ENCODE data around the gene ANKRD13D. TPM values are rescaled to one million over a fixed set of nuclear protein-coding genes. Genes with fewer than 3 reads are reported as not detected.

The ANKRD13D gene
- total and polyA plus RNA-seq, 2 donors from 2014 or later, result 21.9 to 68.3 TPM

GRCh38 chr11:67349036-67349435, 59.9 kb downstream of the ANKRD13D start:
- DNase-seq, result no peak
- H3K27ac ChIP-seq (ENCODE audit: low read depth in 2 of 2, low read length in 2 of 2), result no peak overlapping the region
- FAIRE-seq, result no peak
- no peak overlapping the region for H3K4me3 ChIP-seq (ENCODE audit: low read length in 3 of 3)
- no peaks in the 10 kb centered on the region for H3K36me3 ChIP-seq (ENCODE audit: control insufficient read depth in 2 of 3, insufficient read depth in 3 of 3, low read length in 3 of 3)
- intact Hi-C loops (cut with DNase I), result loop anchor here (5.0 kb wide), 1 partner anchor 33 kb away; no protein-coding TSS in a partner anchor
- no peaks in the 10 kb centered on the region for H3K27me3 ChIP-seq (ENCODE audit: control insufficient read depth, insufficient read depth, low read length)
- H3K9ac ChIP-seq (ENCODE audit: low read length in 3 of 3), result no peak overlapping the region
- H3K4me1 ChIP-seq (ENCODE audit: control insufficient read depth in 2 of 3, insufficient read depth in 2 of 3, low read depth in 1 of 3, low read length in 3 of 3), result peaks cover 0 to 17% (median 7%) of the 10 kb centered on the region in 3 donors
- no peak for TF ChIP-seq CTCF (IDR thresholded peaks at IDR 0.05; ENCODE audit: borderline replicate concordance, extremely low read depth, insufficient read depth)
- H3K9me3 ChIP-seq (ENCODE audit: control insufficient read depth in 2 of 3, insufficient read depth in 1 of 3, low read length in 3 of 3), result no peaks in the 10 kb centered on the region

- peak in 1 of 5 donors; percentile 32 for DNase-seq
- no peak for FAIRE-seq
- H3K9ac ChIP-seq (ENCODE audit: low read length in 3 of 3), result no peak overlapping the region
- no peak for TF ChIP-seq CTCF (IDR thresholded peaks at IDR 0.05; ENCODE audit: borderline replicate concordance, extremely low read depth, insufficient read depth)
- intact Hi-C loops (cut with DNase I), result loop anchor here (5.0 kb wide), 1 partner anchor 33 kb away; no protein-coding TSS in a partner anchor
- no peaks in the 10 kb centered on the region for H3K9me3 ChIP-seq (ENCODE audit: control insufficient read depth in 2 of 3, insufficient read depth in 1 of 3, low read length in 3 of 3)
- H3K27me3 ChIP-seq (ENCODE audit: control insufficient read depth, insufficient read depth, low read length), result no peaks in the 10 kb centered on the region
- no peak overlapping the region for H3K4me3 ChIP-seq (ENCODE audit: low read length in 3 of 3)
- H3K36me3 ChIP-seq (ENCODE audit: control insufficient read depth in 2 of 3, insufficient read depth in 3 of 3, low read length in 3 of 3), result no peaks in the 10 kb centered on the region
- peaks cover 0 to 21% (median 11%) of the 10 kb centered on the region in 3 donors for H3K4me1 ChIP-seq (ENCODE audit: control insufficient read depth in 2 of 3, insufficient read depth in 2 of 3, low read depth in 1 of 3, low read length in 3 of 3)
- H3K27ac ChIP-seq (ENCODE audit: low read depth in 2 of 2, low read length in 2 of 2), result no peak overlapping the region
Observed at GRCh38 chr11:67349457-67349856, 60.4 kb downstream of the ANKRD13D start.

DNA sequence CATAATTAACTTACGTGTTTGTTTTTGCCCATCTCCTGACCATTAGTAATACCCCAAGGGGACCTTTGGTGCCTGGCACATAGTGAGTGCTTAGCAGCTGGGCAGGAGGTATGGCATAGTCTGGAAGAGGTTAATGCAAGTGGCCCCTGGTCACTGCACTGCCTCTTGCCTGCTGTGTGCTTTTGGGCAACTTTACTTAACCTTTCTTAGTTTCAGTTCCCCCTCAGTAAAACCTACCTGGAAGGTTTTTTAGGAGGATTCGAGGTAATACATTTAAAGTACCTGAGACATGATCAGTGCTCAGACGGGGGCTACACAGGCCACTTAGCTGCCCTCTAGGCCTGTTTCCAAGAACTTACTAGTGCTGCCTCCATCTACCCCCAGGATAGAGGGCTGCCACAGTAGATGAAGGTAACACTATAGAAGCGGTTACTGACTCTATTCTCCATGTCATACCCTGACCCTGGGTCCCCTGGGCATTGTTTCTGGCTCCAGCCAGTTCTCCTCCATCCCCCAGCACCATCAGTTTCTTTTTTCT, 60.9 kb downstream of the ANKRD13D start:
- intact Hi-C loops (cut with DNase I), result loop anchor here (5.0 kb wide), 1 partner anchor 32 kb away; no protein-coding TSS in a partner anchor
- no peaks in the 10 kb centered on the region for H3K36me3 ChIP-seq (ENCODE audit: control insufficient read depth in 2 of 3, insufficient read depth in 3 of 3, low read length in 3 of 3)
- no peaks in the 10 kb centered on the region for H3K27me3 ChIP-seq (ENCODE audit: control insufficient read depth, insufficient read depth, low read length)
- no peak for TF ChIP-seq CTCF (IDR thresholded peaks at IDR 0.05; ENCODE audit: borderline replicate concordance, extremely low read depth, insufficient read depth)
- H3K9ac ChIP-seq (ENCODE audit: low read length in 3 of 3), result no peak overlapping the region
- no peak overlapping the region for H3K27ac ChIP-seq (ENCODE audit: low read depth in 2 of 2, low read length in 2 of 2)
- no peak for FAIRE-seq
- no peak for DNase-seq
- no peaks in the 10 kb centered on the region for H3K9me3 ChIP-seq (ENCODE audit: control insufficient read depth in 2 of 3, insufficient read depth in 1 of 3, low read length in 3 of 3)
- no peak overlapping the region for H3K4me3 ChIP-seq (ENCODE audit: low read length in 3 of 3)
- H3K4me1 ChIP-seq (ENCODE audit: control insufficient read depth in 2 of 3, insufficient read depth in 2 of 3, low read depth in 1 of 3, low read length in 3 of 3), result peaks cover 0 to 27% (median 16%) of the 10 kb centered on the region in 3 donors

All from kidney (tissue), 14 donors.